ENCODE measurements around the gene BHLHE40. TPM values are rescaled to one million over a fixed set of nuclear protein-coding genes. Genes with fewer than 3 reads are reported as not detected.

The BHLHE40 gene
- total RNA-seq (13.2 TPM), polyA plus RNA-seq (ENCODE audit: insufficient read depth in 1 of 8, insufficient read length in 8 of 8, low replicate concordance in 1 of 8) (10 to 100 TPM; 16.7 to 38.2 (median 25.1) TPM)
- long read RNA-seq, donor 1, partial matches to known transcripts = 0 of 6 reads
- long read RNA-seq, donor 1, other reads (novel, unspliced or antisense) = 0 of 6 reads
- long read RNA-seq, donor 2 = 0 reads
- long read RNA-seq, donor 3, transcript BHLHE40-201 (5 exons, 3,473 nt) = major isoform, 5 of 6 reads
- long read RNA-seq, donor 3, partial matches to known transcripts = 0 of 6 reads
- long read RNA-seq, donor 3, other reads (novel, unspliced or antisense) = 0 of 6 reads
- long read RNA-seq, donor 4, transcript BHLHE40-201 (5 exons, 3,473 nt) = major isoform, 5 of 12 reads
- long read RNA-seq, donor 4, partial matches to known transcripts = 7 of 12 reads
- long read RNA-seq, donor 4, other reads (novel, unspliced or antisense) = 0 of 12 reads
- long read RNA-seq, donor 5, transcript BHLHE40-201 (5 exons, 3,473 nt) = major isoform, 8 of 8 reads
- long read RNA-seq, donor 5, partial matches to known transcripts = 0 of 8 reads
- long read RNA-seq, donor 5, other reads (novel, unspliced or antisense) = 0 of 8 reads
- long read RNA-seq, donor 6, transcript BHLHE40-201 (5 exons, 3,473 nt) = major isoform, 9 of 9 reads
- long read RNA-seq, donor 6, partial matches to known transcripts = 0 of 9 reads
- long read RNA-seq, donor 6, other reads (novel, unspliced or antisense) = 0 of 9 reads
- long read RNA-seq, donor 7, partial matches to known transcripts = 9 of 11 reads
- long read RNA-seq, donor 7, other reads (novel, unspliced or antisense) = 0 of 11 reads
- long read RNA-seq, donor 8, transcript BHLHE40-201 (5 exons, 3,473 nt) = major isoform, 20 of 56 reads
- long read RNA-seq, donor 8, partial matches to known transcripts = 36 of 56 reads
- long read RNA-seq, donor 8, other reads (novel, unspliced or antisense) = 0 of 56 reads
- long read RNA-seq, donor 9, partial matches to known transcripts = 0 of 3 reads
- long read RNA-seq, donor 9, other reads (novel, unspliced or antisense) = 0 of 3 reads
- long read RNA-seq, donor 10, partial matches to known transcripts = 0 of 3 reads
- long read RNA-seq, donor 10, other reads (novel, unspliced or antisense) = 0 of 3 reads
- long read RNA-seq, donor 11, transcript BHLHE40-201 (5 exons, 3,473 nt) = major isoform, 8 of 23 reads
- long read RNA-seq, donor 11, partial matches to known transcripts = 14 of 23 reads
- long read RNA-seq, donor 11, other reads (novel, unspliced or antisense) = 0 of 23 reads

GRCh38 chr3:4979428-4980228, at the start of gene BHLHE40:
TSS of gene BHLHE40 (plus strand) at chr3:4979437. CDS start at chr3:4979719, 282 bp downstream.
- Histone ChIP-seq H3K36me3 (ENCODE audit: control insufficient read depth, insufficient read depth, low read length) (peaks cover 19% of the 10 kb centered on the region), H3K9me3 (replicated peaks; ENCODE audit: control insufficient read depth, low read depth, low read length) (no peaks in the 10 kb centered on the region), H3K4me1 (ENCODE audit: control insufficient read depth, insufficient read depth, low read length) (peaks cover 56% of the 10 kb centered on the region), H3K27ac (ENCODE audit: low read length) (peak within 1 kb of the TSS; percentile 99), H3K4me3 (ENCODE audit: low read length) (peak within 1 kb of the TSS; percentile 96), H3K27me3 (ENCODE audit: control insufficient read depth, insufficient read depth, low read length) (peaks cover 10% of the 10 kb centered on the region)
- DNase-seq = peak; percentile 58
- 0% methylated on average over 48 of the region's 51 CpGs for WGBS (ENCODE audit: insufficient coverage)

- Histone ChIP-seq H3K36me3 (ENCODE audit: control insufficient read depth, insufficient read depth, low read length) (no peaks in the 10 kb centered on the region), H3K4me3 (ENCODE audit: low read length) (no peak overlapping the region), H3K9me3 (replicated peaks; ENCODE audit: control insufficient read depth, low read depth, low read length) (no peaks in the 10 kb centered on the region), H3K27ac (ENCODE audit: low read length) (no peak overlapping the region), H3K4me1 (ENCODE audit: control insufficient read depth, insufficient read depth, low read length) (no peaks in the 10 kb centered on the region), H3K27me3 (ENCODE audit: control insufficient read depth, insufficient read depth, low read length) (no peaks in the 10 kb centered on the region)
- DNase-seq = no peak
- WGBS (ENCODE audit: insufficient coverage) = no CpG with 5 or more reads among the region's 1 CpG
Measured at GRCh38 chr3:4930501-4930900, 48.7 kb upstream of the BHLHE40 start.

- H3K36me3 ChIP-seq (ENCODE audit: control insufficient read depth, insufficient read depth, low read length) = no peaks in the 10 kb centered on the region
Measured at GRCh38 chr3:4934050-4934449, 45.2 kb upstream of the BHLHE40 start.

GRCh38 chr3:4935347-4935746, 43.9 kb upstream of the BHLHE40 start:
- no peaks in the 10 kb centered on the region for H3K36me3 ChIP-seq (ENCODE audit: control insufficient read depth, insufficient read depth, low read length)
- no peaks in the 10 kb centered on the region for H3K9me3 ChIP-seq (replicated peaks; ENCODE audit: control insufficient read depth, low read depth, low read length)
- DNase-seq = no peak
- no peaks in the 10 kb centered on the region for H3K4me1 ChIP-seq (ENCODE audit: control insufficient read depth, insufficient read depth, low read length)
- no peak overlapping the region for H3K27ac ChIP-seq (ENCODE audit: low read length)
- H3K4me3 ChIP-seq (ENCODE audit: low read length) = no peak overlapping the region
- no peaks in the 10 kb centered on the region for H3K27me3 ChIP-seq (ENCODE audit: control insufficient read depth, insufficient read depth, low read length)
- 83% methylated on average over 1 of the region's 1 CpG for WGBS (ENCODE audit: insufficient coverage)

More at GRCh38 chr3:4934050-4934449, 45.2 kb upstream of the BHLHE40 start:
- no peaks in the 10 kb centered on the region for H3K9me3 ChIP-seq (replicated peaks; ENCODE audit: control insufficient read depth, low read depth, low read length)
- no peaks in the 10 kb centered on the region for H3K4me1 ChIP-seq (ENCODE audit: control insufficient read depth, insufficient read depth, low read length)
- no peak overlapping the region for H3K4me3 ChIP-seq (ENCODE audit: low read length)
- no CpG with 5 or more reads among the region's 3 CpGs for WGBS (ENCODE audit: insufficient coverage)
- no peak overlapping the region for H3K27ac ChIP-seq (ENCODE audit: low read length)
- DNase-seq = no peak
- no peaks in the 10 kb centered on the region for H3K27me3 ChIP-seq (ENCODE audit: control insufficient read depth, insufficient read depth, low read length)

GRCh38 chr3:4936982-4937614, 42.1 kb upstream of the BHLHE40 start:
- H3K9me3 ChIP-seq (replicated peaks; ENCODE audit: control insufficient read depth, low read depth, low read length) = no peaks in the 10 kb centered on the region
- no peak overlapping the region for H3K4me3 ChIP-seq (ENCODE audit: low read length)
- WGBS (ENCODE audit: insufficient coverage) = 85% methylated on average over 4 of the region's 6 CpGs
- no peak for DNase-seq
- H3K4me1 ChIP-seq (ENCODE audit: control insufficient read depth, insufficient read depth, low read length) = no peaks in the 10 kb centered on the region
- H3K36me3 ChIP-seq (ENCODE audit: control insufficient read depth, insufficient read depth, low read length) = no peaks in the 10 kb centered on the region
- H3K27ac ChIP-seq (ENCODE audit: low read length) = no peak overlapping the region
- no peaks in the 10 kb centered on the region for H3K27me3 ChIP-seq (ENCODE audit: control insufficient read depth, insufficient read depth, low read length)

- Histone ChIP-seq H3K36me3 (ENCODE audit: control insufficient read depth, insufficient read depth, low read length) (no peaks in the 10 kb centered on the region), H3K27ac (ENCODE audit: low read length) (no peak overlapping the region), H3K27me3 (ENCODE audit: control insufficient read depth, insufficient read depth, low read length) (no peaks in the 10 kb centered on the region), H3K4me3 (ENCODE audit: low read length) (no peak overlapping the region), H3K4me1 (ENCODE audit: control insufficient read depth, insufficient read depth, low read length) (no peaks in the 10 kb centered on the region), H3K9me3 (replicated peaks; ENCODE audit: control insufficient read depth, low read depth, low read length) (no peaks in the 10 kb centered on the region)
- no CpG with 5 or more reads among the region's 3 CpGs for WGBS (ENCODE audit: insufficient coverage)
- DNase-seq = no peak
Measured at GRCh38 chr3:4938281-4938982, 40.8 kb upstream of the BHLHE40 start.

GRCh38 chr3:4939276-4939675, 40.0 kb upstream of the BHLHE40 start:
- H3K36me3 ChIP-seq (ENCODE audit: control insufficient read depth, insufficient read depth, low read length) = no peaks in the 10 kb centered on the region
- DNase-seq = no peak
- no peaks in the 10 kb centered on the region for H3K9me3 ChIP-seq (replicated peaks; ENCODE audit: control insufficient read depth, low read depth, low read length)
- H3K4me1 ChIP-seq (ENCODE audit: control insufficient read depth, insufficient read depth, low read length) = no peaks in the 10 kb centered on the region
- WGBS (ENCODE audit: insufficient coverage) = no CpG with 5 or more reads among the region's 3 CpGs
- H3K27me3 ChIP-seq (ENCODE audit: control insufficient read depth, insufficient read depth, low read length) = no peaks in the 10 kb centered on the region
- no peak overlapping the region for H3K27ac ChIP-seq (ENCODE audit: low read length)
- H3K4me3 ChIP-seq (ENCODE audit: low read length) = no peak overlapping the region

GRCh38 chr3:4940985-4941384, 38.3 kb upstream of the BHLHE40 start:
- H3K9me3 ChIP-seq (replicated peaks; ENCODE audit: control insufficient read depth, low read depth, low read length) = no peaks in the 10 kb centered on the region
- H3K4me1 ChIP-seq (ENCODE audit: control insufficient read depth, insufficient read depth, low read length) = no peaks in the 10 kb centered on the region
- H3K4me3 ChIP-seq (ENCODE audit: low read length) = no peak overlapping the region
- no peak for DNase-seq
- WGBS (ENCODE audit: insufficient coverage) = 94% methylated on average over 4 of the region's 4 CpGs
- H3K27me3 ChIP-seq (ENCODE audit: control insufficient read depth, insufficient read depth, low read length) = no peaks in the 10 kb centered on the region
- no peak overlapping the region for H3K27ac ChIP-seq (ENCODE audit: low read length)
- no peaks in the 10 kb centered on the region for H3K36me3 ChIP-seq (ENCODE audit: control insufficient read depth, insufficient read depth, low read length)
